NCI-H2107 treated with DMSO at 0.1 percent for 48 hours (cell line): ENCODE results near the gene CC2D2A.

ENCODE experiments used
- DNase-seq: peaks from one replicate; lab custom pipeline; 2025; ENCODE audit not compliant: unreplicated experiment; lab: John Stamatoyannopoulos, UW

Gene CC2D2A

GRCh38 chr4:15469402-15470127 is at the start of gene CC2D2A:
CC2D2A (plus strand) TSS chr4:15469882; CDS start chr4:15475933, 6,051 bp downstream.
- DNase-seq, result no peak

- DNase-seq, result no peak
These were observed 49.0 kb upstream of the CC2D2A start for GRCh38 chr4:15420642-15421041.

GRCh38 chr4:15423285-15423711 is 46.4 kb upstream of the CC2D2A start:
- DNase-seq, result no peak

DNA sequence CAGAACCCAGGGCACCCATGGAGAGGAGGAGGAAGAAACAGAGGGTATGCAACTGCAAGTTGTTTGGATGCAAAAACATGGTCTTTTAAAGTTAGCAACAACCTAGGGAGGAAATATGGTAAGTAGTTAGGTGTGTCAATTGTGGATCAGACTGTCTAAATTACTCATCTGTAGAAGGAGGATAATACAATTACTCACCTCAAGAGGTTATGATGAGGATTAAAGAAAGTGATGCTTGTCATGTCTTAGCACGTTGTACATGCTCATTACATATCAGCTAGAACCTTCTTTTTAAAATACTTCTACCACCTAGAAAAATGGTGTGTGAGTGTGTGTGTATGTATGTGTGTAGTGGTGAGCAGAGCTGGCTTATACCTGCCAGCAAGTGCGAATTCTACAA is 44.2 kb upstream of the CC2D2A start:
- DNase-seq, result no peak

- no peak for DNase-seq
These were observed 42.5 kb upstream of the CC2D2A start for GRCh38 chr4:15427161-15427560.

GRCh38 chr4:15427701-15428100 is 42.0 kb upstream of the CC2D2A start, which contains the start of gene C1QTNF7:
C1QTNF7 (plus strand) TSS chr4:15428033; CDS start chr4:15435744, 7,711 bp downstream.
- no peak for DNase-seq

GRCh38 chr4:15428611-15429010 is 41.1 kb upstream of the CC2D2A start:
- no peak for DNase-seq

GRCh38 chr4:15434091-15434490 is 35.6 kb upstream of the CC2D2A start:
- DNase-seq, result no peak

DNA sequence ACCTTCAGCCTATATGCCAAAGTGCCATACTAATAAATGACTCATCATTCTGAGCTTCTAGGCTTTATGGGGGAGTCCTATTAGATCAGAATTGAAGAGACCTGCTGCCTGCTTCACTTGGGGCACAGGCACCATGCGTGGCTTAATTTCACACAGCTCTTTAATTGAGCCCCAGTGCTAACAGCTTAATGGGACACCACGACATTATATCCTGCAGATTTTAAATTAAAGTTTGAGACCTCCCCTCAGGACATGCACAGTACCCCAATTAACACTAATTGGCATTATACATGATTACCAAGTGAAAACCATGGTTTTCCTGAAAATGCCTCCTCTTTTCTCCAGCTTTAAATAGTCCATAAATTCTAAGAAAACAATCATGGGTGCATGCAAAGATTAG is 35.0 kb upstream of the CC2D2A start:
- DNase-seq, result no peak

GRCh38 chr4:15436513-15436912 is 33.2 kb upstream of the CC2D2A start:
- peak; percentile 1 for DNase-seq

- DNase-seq, result no peak
These were observed 30.6 kb upstream of the CC2D2A start for GRCh38 chr4:15438939-15439524.

GRCh38 chr4:15443371-15444160 is 26.1 kb upstream of the CC2D2A start:
- DNase-seq, result no peak

DNA sequence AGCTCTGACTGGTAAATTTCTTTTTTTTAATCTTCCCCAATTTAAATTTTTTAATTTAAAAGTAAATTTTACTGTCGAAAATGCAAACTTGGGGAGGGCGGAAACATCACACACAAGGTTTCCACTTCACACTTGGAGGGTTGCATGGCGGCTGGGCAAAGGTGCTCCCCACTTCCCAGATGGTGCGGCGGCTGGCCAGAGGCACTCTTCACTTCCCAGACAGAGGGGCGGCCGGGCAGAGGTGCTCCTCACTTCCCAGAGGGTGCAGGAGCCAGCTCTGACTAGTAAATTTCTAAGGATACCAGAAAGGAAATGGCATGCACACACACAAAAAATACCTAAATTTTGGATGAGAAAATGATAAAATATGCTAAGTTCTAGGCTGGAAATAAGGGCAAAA is 25.4 kb upstream of the CC2D2A start:
- no peak for DNase-seq

GRCh38 chr4:15444879-15445547 is 24.7 kb upstream of the CC2D2A start:
- no peak for DNase-seq

DNA sequence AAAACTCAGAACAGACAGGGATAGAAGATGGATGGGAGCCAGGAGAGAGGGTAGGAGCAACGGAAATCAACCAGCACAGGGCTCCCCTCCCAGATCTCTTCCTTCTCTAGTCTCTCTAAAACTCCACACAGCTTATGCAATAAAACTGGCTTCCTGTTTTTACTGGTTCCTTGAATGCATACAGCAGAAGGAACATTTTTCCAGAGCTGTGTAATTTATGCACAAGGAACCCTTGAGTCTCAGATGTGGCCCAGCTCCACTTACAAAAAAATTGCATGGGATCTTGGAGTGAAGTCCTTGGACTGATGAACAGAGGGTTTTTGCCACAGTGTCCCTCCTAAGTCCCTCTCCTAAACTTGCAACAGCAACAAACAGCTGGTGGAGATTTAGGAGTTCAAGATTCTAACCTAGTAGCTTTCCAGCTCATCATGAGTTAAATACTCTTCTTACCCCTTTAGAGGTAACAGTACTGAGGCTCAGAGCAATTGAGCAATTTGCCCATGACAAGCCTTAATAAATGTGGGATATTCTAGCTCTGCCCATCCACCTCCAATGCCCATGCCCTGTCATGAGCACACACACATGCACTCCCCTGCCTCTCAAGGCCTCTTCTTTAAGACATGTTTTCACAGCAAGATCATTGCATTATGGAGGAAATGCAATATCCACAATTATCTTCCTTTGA is 18.4 kb upstream of the CC2D2A start:
- DNase-seq, result no peak

DNA sequence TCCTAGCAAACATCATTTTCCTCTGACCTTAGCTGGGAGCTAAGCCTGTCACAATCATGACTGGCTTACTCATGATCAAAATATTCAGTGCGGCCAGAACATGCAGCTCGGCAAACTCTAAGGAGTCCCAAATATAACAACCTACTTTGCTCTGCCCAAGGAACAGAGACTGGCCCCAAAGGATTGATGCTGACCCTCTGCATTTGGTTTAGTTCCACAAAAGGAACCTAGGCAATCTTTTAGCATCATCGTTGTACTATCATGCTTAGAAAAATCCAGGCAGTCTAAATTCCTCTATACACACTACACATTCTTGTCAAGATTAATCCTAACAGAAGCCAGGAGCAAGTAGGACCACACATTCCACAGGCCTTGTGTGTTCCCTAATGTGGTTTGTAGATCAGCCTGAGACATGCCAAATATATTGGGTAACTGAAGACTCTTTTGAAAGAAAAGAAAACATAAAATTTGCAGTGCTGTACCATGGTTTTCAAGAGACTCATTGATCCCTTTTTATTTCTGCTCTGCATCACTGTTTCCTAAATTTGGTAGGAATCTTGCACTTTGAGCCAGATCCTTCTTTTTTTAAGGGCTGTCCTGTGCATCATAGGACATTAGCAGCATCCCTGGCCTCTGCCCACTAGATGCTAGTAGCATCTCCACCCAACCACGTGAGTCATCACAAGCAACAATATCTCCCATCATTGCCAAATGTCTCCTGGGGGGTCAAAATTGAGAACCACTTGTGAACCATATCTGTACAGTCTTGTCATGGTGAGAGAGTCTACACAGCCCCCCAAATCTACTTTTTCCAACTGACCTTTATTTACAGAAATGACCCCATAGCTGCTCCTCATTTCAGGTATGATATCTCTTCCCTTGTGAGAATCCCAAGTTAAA is 17.6 kb upstream of the CC2D2A start:
- no peak for DNase-seq

GRCh38 chr4:15455290-15455689 is 14.4 kb upstream of the CC2D2A start:
- no peak for DNase-seq

DNA sequence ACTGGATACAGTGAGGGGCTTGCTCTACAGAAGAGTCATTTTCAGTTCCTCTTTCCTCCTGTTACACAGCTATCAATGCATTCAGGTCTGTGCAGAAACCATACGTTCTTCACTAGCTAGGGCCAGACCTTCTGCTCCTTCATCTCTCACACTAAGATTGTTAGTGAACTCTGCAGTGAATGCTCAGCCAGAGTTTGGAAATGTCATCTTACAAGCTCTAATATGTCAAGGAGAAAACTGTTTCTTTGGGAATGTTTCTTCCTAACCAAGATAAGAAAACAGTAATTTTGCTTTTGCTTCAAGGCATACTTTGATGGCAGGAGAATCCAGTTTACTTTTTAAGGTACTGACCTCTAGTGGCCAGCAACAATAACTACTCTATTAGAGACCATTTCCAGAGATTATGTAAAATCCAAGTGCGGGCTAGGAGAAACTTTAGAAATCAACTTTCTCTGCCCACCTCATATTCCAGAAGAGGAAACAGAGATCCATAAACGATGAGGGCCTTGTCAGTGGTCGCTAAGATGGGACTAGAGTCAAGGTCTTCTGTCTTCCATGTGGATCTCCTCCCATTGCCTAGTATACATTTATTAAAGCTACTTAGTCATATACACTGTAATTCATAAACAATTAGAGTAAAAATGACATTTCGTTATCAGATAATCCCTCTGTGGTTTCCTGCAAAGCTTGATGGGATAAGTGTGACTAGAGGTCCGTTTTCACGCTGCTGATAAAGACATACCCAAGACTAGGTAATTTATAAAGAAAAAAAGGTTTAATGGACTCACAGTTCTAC is 12.1 kb upstream of the CC2D2A start:
- DNase-seq, result no peak

- DNase-seq, result no peak
These were observed 11.1 kb upstream of the CC2D2A start for GRCh38 chr4:15458616-15459015.
